ENCODE results near the gene PLP1.
"Not testable (repeated sequence)": the region's sequence is repeated elsewhere in the genome, so short reads cannot be mapped to it uniquely, and the experiment has no call there.

PLP1 gene

GRCh38 chrX:103780336-103781061 lies 3.9 kb downstream of the PLP1 start:
- no peak overlapping the region for H3K4me3 ChIP-seq (ENCODE audit: low read depth, low read length)

GRCh38 chrX:103781062-103781402 lies 4.4 kb downstream of the PLP1 start:
- no peak overlapping the region for H3K4me3 ChIP-seq (ENCODE audit: low read depth, low read length)

GRCh38 chrX:103781706-103782105 lies 5.1 kb downstream of the PLP1 start:
- H3K4me3 ChIP-seq (ENCODE audit: low read depth, low read length) = no peak overlapping the region

GRCh38 chrX:103782640-103783039 lies 6.0 kb downstream of the PLP1 start:
- H3K4me3 ChIP-seq (ENCODE audit: low read depth, low read length) = no peak overlapping the region

- no peak overlapping the region for H3K4me3 ChIP-seq (ENCODE audit: low read depth, low read length)
Measured at GRCh38 chrX:103783196-103783595, 6.6 kb downstream of the PLP1 start.

GRCh38 chrX:103783971-103784370 lies 7.3 kb downstream of the PLP1 start:
- H3K4me3 ChIP-seq (ENCODE audit: low read depth, low read length) = no peak overlapping the region

GRCh38 chrX:103789004-103789403 lies 12.4 kb downstream of the PLP1 start:
- no peak overlapping the region for H3K4me3 ChIP-seq (ENCODE audit: low read depth, low read length)

GRCh38 chrX:103791228-103791627 lies 14.6 kb downstream of the PLP1 start:
- no peak overlapping the region for H3K4me3 ChIP-seq (ENCODE audit: low read depth, low read length)

GRCh38 chrX:103791826-103792485 lies 15.3 kb downstream of the PLP1 start:
- no peak overlapping the region for H3K4me3 ChIP-seq (ENCODE audit: low read depth, low read length)

GRCh38 chrX:103792916-103793544 lies 16.4 kb downstream of the PLP1 start:
- H3K4me3 ChIP-seq (ENCODE audit: low read depth, low read length) = no peak overlapping the region

- H3K4me3 ChIP-seq (ENCODE audit: low read depth, low read length) = no peak overlapping the region
Measured at GRCh38 chrX:103793545-103793940, 16.9 kb downstream of the PLP1 start.

- H3K4me3 ChIP-seq (ENCODE audit: low read depth, low read length) = no peak overlapping the region
Measured at GRCh38 chrX:103794119-103794518, 17.5 kb downstream of the PLP1 start.

- H3K4me3 ChIP-seq (ENCODE audit: low read depth, low read length) = no peak overlapping the region
Measured at GRCh38 chrX:103797691-103798090, 21.1 kb downstream of the PLP1 start.

GRCh38 chrX:103800318-103800717 lies 23.7 kb downstream of the PLP1 start:
- H3K4me3 ChIP-seq (ENCODE audit: low read depth, low read length) = no peak overlapping the region

GRCh38 chrX:103805860-103806259 lies 29.2 kb downstream of the PLP1 start:
- no peak overlapping the region for H3K4me3 ChIP-seq (ENCODE audit: low read depth, low read length)

- H3K4me3 ChIP-seq (ENCODE audit: low read depth, low read length) = no peak overlapping the region
Measured at GRCh38 chrX:103806862-103807474, 30.3 kb downstream of the PLP1 start.

GRCh38 chrX:103811858-103812257 lies 35.2 kb downstream of the PLP1 start:
- no peak overlapping the region for H3K4me3 ChIP-seq (ENCODE audit: low read depth, low read length)

GRCh38 chrX:103817101-103817500 lies 40.5 kb downstream of the PLP1 start:
- not testable (repeated sequence) for H3K4me3 ChIP-seq (ENCODE audit: low read depth, low read length)

- H3K4me3 ChIP-seq (ENCODE audit: low read depth, low read length) = no peak overlapping the region
Measured at GRCh38 chrX:103817502-103817901, 40.9 kb downstream of the PLP1 start.

- no peak overlapping the region for H3K4me3 ChIP-seq (ENCODE audit: low read depth, low read length)
Measured at GRCh38 chrX:103818842-103819619, 42.4 kb downstream of the PLP1 start.

GRCh38 chrX:103820802-103821201 lies 44.2 kb downstream of the PLP1 start:
- not testable (repeated sequence) for H3K4me3 ChIP-seq (ENCODE audit: low read depth, low read length)
